Uterus (tissue), 4 donors: ENCODE measurements around the gene UBAP1. TPM values are rescaled to one million over a fixed set of nuclear protein-coding genes. Genes with fewer than 3 reads are reported as not detected.
"Not testable (repeated sequence)": the region's sequence is repeated elsewhere in the genome, so short reads cannot be mapped to it uniquely, and the experiment has no call there.

ENCODE experiments used
- DNase-seq, 2 donors: peaks; one replicate each; pipeline ENCODE4 v3.0.0-alpha.2; 2019 to 2020
- H3K27ac ChIP-seq, 2 donors: fragments of 200-600 bp; sonication (generic); 1 replicate in 1 of 2; 2 replicates in 1 of 2; pipeline ENCODE4 v1.5.1; 2016 to 2018
- H3K27me3 ChIP-seq, 2 donors: fragments of 200-600 bp; sonication (generic); one replicate each; pipeline ENCODE4 v1.5.1; 2018 to 2019; ENCODE audit warnings: control low read depth in 1 of 2
- H3K36me3 ChIP-seq, 2 donors: fragments of 200-600 bp; sonication (generic); one replicate each; pipeline ENCODE4 v1.5.1; 2019; ENCODE audit warnings: control low read depth in 1 of 2
- H3K4me1 ChIP-seq, 2 donors: fragments of 200-600 bp; sonication (generic); one replicate each; pipeline ENCODE4 v1.5.1; 2018 to 2019; ENCODE audit warnings: control low read depth in 1 of 2
- H3K4me3 ChIP-seq, 2 donors: fragments of 200-600 bp; sonication (generic); 1 replicate in 1 of 2; 2 replicates in 1 of 2; pipeline ENCODE4 v1.5.1; 2018 to 2019; ENCODE audit warnings: mild to moderate bottlenecking in 1 of 2
- H3K9me3 ChIP-seq, 2 donors: fragments of 200-600 bp; sonication (generic); one replicate each; pipeline ENCODE4 v1.5.1; 2019; ENCODE audit warnings: control low read depth in 1 of 2
- POLR2A ChIP-seq, 2 donors: fragments of 450-650 bp; IDR thresholded peaks; one replicate each; pipeline ENCODE4 v1.6.1; 2016; ENCODE audit warnings: antibody characterized with exemption in 2 of 2, mild to moderate bottlenecking in 1 of 2, moderate library complexity in 1 of 2
- intact Hi-C: fragments of 100-400 bp; cut with DNase I; formaldehyde crosslinking; loops from one replicate; pipeline ENCODE4 v1.15.1; 2023; ENCODE audit warnings: low total_unique reads
- total RNA-seq, 4 donors: library from RNA; depleted of rRNA in 3 of 4; stranded (reverse); fragments of >200 nt in 3 of 4; gene quantifications; one replicate each; pipeline versions ENCODE4 v1.1.0 to v1.2.4, GENCODE V29; 2014 to 2023
- TF ChIP-seq, protein P1 (sequence below), 4 experiments: fragments of 200-600 bp in 2 of 4; fragments of 450-650 bp in 2 of 4; sonication (generic) in 2 of 4; IDR thresholded peaks; one replicate each; pipeline ENCODE4 v1.5.1; 2016 to 2019; ENCODE audit warnings: antibody characterized with exemption in 4 of 4, mild to moderate bottlenecking in 2 of 4, moderate library complexity in 1 of 4
- donor health status: DM: yes; HTN: yes; CAD: no.

The UBAP1 gene
- total RNA-seq, 4 donors from 2014 or later: 17.1 to 60.4 (median 24.9) TPM

DNA sequence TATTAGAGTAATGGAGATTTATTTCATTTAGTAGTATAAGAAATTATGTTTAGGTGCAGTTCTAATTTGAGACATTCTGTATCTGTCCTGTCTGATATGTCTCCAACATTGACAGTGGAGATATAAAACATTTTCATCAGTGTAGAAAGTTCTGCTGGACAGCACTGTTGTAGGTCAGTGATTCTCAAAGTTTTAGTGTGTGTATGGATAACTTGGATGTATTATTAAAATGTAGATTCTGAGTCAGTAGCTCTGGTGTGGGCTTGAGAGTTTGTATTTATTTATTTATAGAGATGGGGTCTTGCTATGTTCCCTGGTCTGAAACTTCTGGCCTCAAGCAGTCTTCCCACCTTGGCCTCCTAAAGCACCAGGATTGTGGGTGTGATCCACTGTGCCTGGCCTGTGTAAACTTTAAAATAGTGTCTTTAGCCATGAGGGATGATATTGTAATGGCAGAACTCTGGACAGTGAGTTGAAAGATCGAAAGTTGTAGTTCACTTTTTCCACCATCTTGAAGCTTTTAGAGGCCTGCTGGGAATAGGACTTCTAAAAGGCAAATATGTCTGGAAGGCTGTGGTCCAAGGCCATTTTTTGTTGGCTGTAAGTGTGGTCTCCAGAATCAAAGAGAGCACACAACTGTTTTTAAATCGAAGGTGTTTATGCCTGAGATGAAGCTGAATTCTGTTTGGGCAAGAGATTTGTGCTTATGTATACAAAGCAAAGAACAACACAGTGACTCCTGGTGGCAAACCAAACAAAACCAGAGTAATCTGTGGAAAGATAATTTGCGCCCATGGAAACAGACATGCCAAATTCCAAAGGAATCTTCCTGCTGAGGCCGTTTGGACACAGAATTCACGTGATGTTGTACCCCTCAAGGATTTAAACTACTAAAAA lies 12.4 kb downstream of the UBAP1 start:
- no peak for DNase-seq
- Histone ChIP-seq H3K27ac (no peak overlapping the region), H3K36me3 (no peaks in the 10 kb centered on the region), H3K9me3 (no peaks in the 10 kb centered on the region), H3K27me3 (no peaks in the 10 kb centered on the region), H3K4me3 (no peak overlapping the region), H3K4me1 (peaks cover 0 to 8% of the 10 kb centered on the region in 2 donors)
- TF ChIP-seq POLR2A (IDR thresholded peaks at IDR 0.05): no peak
- TF ChIP-seq, protein P1, sequence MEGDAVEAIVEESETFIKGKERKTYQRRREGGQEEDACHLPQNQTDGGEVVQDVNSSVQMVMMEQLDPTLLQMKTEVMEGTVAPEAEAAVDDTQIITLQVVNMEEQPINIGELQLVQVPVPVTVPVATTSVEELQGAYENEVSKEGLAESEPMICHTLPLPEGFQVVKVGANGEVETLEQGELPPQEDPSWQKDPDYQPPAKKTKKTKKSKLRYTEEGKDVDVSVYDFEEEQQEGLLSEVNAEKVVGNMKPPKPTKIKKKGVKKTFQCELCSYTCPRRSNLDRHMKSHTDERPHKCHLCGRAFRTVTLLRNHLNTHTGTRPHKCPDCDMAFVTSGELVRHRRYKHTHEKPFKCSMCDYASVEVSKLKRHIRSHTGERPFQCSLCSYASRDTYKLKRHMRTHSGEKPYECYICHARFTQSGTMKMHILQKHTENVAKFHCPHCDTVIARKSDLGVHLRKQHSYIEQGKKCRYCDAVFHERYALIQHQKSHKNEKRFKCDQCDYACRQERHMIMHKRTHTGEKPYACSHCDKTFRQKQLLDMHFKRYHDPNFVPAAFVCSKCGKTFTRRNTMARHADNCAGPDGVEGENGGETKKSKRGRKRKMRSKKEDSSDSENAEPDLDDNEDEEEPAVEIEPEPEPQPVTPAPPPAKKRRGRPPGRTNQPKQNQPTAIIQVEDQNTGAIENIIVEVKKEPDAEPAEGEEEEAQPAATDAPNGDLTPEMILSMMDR (IDR thresholded peaks at IDR 0.05): peak in 1 of 4 experiments; percentile 25
- intact Hi-C loops: no loop called here

DNA sequence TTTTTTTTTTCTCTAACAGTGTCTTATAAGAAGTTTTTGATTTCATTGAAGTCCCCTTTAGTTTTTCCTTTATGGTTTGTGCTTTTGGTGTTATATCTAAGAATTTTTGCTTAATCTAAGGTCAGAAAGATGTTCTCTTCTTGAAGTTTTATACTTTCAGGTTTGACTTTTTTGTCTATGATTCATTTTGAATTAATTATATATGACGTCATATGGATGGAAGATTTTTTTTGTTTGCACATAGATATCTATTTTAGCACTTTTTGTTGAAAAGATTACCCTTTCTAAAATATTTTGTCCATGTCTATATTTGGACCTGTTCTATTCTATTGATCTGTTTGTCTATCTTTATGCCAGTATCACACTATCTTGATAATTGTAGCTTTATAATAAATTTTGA lies 16.3 kb downstream of the UBAP1 start:
- Histone ChIP-seq H3K36me3 (no peaks in the 10 kb centered on the region), H3K27ac (no peak overlapping the region), H3K4me1 (no peaks in the 10 kb centered on the region), H3K9me3 (no peaks in the 10 kb centered on the region), H3K27me3 (no peaks in the 10 kb centered on the region), H3K4me3 (no peak overlapping the region)
- intact Hi-C loops: no loop called here
- TF ChIP-seq POLR2A (IDR thresholded peaks at IDR 0.05): no peak
- TF ChIP-seq, protein P1 (IDR thresholded peaks at IDR 0.05): no peak
- DNase-seq: no peak

DNA sequence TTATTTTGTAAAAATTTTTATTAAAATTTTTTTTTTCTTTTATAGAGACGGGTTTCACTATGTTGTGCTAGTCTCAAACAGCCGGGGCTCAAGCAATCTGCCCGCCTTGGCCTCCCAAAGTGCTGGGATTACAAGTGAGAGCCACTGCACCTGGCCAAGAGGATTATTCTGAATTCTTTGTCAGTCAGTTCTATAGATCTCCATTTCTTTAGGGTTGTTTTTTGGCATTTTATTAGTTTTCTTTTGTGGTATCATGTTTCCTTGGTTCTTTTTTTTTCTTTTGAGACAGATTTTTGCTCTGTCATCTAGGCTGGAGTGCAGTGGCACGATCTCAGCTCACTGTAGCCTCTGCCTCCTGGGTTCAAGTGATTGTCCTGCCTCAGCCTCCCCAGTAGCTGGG lies 18.4 kb downstream of the UBAP1 start:
- intact Hi-C loops, H3K36me3 ChIP-seq, H3K27ac ChIP-seq, H3K9me3 ChIP-seq, H3K4me3 ChIP-seq, H3K27me3 ChIP-seq, DNase-seq, H3K4me1 ChIP-seq: not testable (repeated sequence)

DNA sequence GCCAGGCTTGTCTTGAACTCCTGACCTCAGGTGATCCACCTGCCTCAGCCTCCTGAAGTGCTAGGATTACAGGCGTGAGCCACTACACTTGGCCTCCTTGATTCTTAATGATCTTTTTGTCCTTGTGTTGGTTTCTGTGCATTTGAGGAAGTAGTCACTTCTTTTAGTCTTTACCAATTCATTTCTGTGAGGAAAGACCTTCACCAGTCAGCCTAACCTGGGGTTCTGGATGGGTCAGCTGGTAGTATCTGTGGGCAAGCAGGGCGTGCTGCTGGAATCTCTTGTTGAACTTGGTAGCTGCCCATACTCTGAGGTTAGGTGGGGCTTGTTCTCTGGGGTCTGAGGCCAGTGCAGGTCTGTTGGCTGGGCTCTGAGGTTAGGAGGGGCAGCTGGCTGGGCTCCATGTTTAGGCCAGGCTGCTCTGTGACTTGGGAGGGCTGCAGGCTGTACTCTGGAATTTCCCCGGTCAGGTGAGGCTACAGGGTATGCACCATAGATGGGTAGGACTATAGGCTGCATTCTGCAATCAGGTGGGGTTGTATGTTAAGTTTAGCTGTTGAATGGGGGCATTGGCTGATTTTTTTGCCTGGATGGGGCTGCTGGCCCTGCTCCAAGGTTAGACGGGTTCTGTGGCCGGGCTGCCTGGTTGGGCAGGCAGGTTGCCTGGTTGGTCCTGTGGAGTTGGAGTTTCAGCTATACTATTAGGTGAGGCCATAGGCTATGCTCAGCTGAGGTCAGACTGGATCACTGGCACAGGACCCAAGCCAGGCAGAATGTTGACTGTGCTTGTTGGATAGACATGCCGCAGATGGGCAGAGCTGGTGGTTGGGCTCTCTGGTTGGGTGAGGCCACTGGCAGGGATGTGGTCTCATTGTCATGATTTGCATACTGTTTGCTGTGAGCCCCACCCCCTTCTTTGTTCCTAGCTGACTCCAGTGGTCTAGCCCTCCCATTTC lies 19.2 kb downstream of the UBAP1 start:
- intact Hi-C loops: no loop called here
- H3K27ac ChIP-seq: no peak overlapping the region
- H3K9me3 ChIP-seq: no peaks in the 10 kb centered on the region
- H3K27me3 ChIP-seq: no peaks in the 10 kb centered on the region
- H3K4me1 ChIP-seq: no peaks in the 10 kb centered on the region
- DNase-seq: no peak
- no peak overlapping the region for H3K4me3 ChIP-seq
- no peak for TF ChIP-seq POLR2A (IDR thresholded peaks at IDR 0.05)
- TF ChIP-seq, protein P1 (IDR thresholded peaks at IDR 0.05): no peak
- H3K36me3 ChIP-seq: no peaks in the 10 kb centered on the region

DNA sequence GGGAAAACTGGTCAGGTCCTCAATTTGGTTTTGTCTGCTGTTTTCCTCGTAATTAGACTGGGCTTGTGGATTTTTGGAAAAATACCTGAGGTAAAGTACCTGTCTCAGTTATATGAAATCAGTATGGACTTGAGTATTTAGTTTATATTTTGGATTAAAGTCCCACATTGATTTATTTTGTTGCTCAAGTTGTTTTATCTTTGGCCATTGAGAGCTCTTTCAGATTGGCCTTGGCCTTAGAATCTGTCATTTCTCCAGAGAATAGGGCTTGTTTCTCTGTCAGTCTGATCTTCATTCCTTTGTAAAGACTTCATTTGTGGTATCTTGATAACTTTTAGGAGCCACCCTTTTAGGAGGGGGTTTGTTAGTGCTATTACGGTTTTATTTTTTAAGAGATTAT lies 21.2 kb downstream of the UBAP1 start:
- H3K4me3 ChIP-seq: no peak overlapping the region
- TF ChIP-seq POLR2A (IDR thresholded peaks at IDR 0.05): no peak
- TF ChIP-seq, protein P1 (IDR thresholded peaks at IDR 0.05): no peak
- H3K9me3 ChIP-seq: no peaks in the 10 kb centered on the region
- intact Hi-C loops: no loop called here
- no peak overlapping the region for H3K27ac ChIP-seq
- DNase-seq: no peak
- H3K27me3 ChIP-seq: no peaks in the 10 kb centered on the region
- H3K36me3 ChIP-seq: no peaks in the 10 kb centered on the region
- H3K4me1 ChIP-seq: no peaks in the 10 kb centered on the region
